ENCODE measurements around the gene POLD2. TPM values are rescaled to one million over a fixed set of nuclear protein-coding genes. Genes with fewer than 3 reads are reported as not detected.

The POLD2 gene
- total and polyA plus RNA-seq, 2 of the 13 experiments (the other 11 are each of a cell fraction or from before 2014, with no cell fraction given) = 87.6 to 95.1 TPM

GRCh38 chr7:44167920-44168319, 44.6 kb upstream of the POLD2 start:
- FAIRE-seq (no peak), DNase-seq (ENCODE audit: low spot score) (no peak), ATAC-seq (no peak)
- no peak overlapping the region for H2AFZ ChIP-seq (ENCODE audit: low read length)
- peaks cover 0 to 3% of the 10 kb centered on the region in 2 experiments; a peak in 2 of 5 replicates for H3K27me3 ChIP-seq (ENCODE audit: control insufficient read depth in 1 of 2, insufficient read depth in 2 of 2, low read length in 2 of 2)
- CTCF ChIA-PET (ENCODE audit: low intra/inter-chr PET ratio, low total read pairs) = no interaction called here
- H3K36me3 ChIP-seq (replicated peaks in 1 of 2; ENCODE audit: control insufficient read depth in 1 of 2, insufficient read depth in 2 of 2, low read length in 2 of 2) = no peaks in the 10 kb centered on the region
- TF ChIP-seq, protein P1, sequence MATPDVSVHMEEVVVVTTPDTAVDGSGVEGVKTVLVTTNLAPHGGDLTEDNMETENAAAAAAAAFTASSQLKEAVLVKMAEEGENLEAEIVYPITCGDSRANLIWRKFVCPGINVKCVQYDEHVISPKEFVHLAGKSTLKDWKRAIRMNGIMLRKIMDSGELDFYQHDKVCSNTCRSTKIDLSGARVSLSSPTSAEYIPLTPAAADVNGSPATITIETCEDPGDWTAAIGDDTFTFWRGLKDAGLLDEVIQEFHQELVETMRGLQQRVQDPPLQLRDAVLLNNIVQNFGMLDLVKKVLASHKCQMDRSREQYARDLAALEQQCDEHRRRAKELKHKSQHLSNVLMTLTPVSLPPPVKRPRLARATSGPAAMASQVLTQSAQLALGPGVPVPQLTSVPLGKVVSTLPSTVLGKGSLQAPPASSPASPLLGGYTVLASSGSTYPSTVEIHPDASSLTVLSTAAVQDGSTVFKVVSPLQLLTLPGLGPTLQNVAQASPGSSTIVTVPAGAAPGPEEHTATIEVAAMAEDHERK (CRISPR knock-in tag; IDR thresholded peaks at IDR 0.05; ENCODE audit: low read depth) = no peak
- TF ChIP-seq HDAC1 (CRISPR knock-in tag; IDR thresholded peaks at IDR 0.05) (no peak), TCF7L2 (IDR thresholded peaks at IDR 0.05; ENCODE audit: low read depth, low read length) (no peak), ZNF776 (CRISPR knock-in tag; IDR thresholded peaks at IDR 0.05) (no peak), ZNF136 (CRISPR knock-in tag; IDR thresholded peaks at IDR 0.05; ENCODE audit: low read depth) (no peak), SCMH1 (CRISPR knock-in tag; IDR thresholded peaks at IDR 0.05; ENCODE audit: borderline replicate concordance) (no peak), ZNF496 (CRISPR knock-in tag; IDR thresholded peaks at IDR 0.05; ENCODE audit: insufficient replicate concordance) (no peak), MYC (CRISPR knock-in tag; IDR thresholded peaks at IDR 0.05; ENCODE audit: borderline replicate concordance) (no peak), SNAI1 (CRISPR knock-in tag; IDR thresholded peaks at IDR 0.05; ENCODE audit: borderline replicate concordance) (no peak), FOXK2 (IDR thresholded peaks at IDR 0.05) (no peak), MLXIP (CRISPR knock-in tag; IDR thresholded peaks at IDR 0.05; ENCODE audit: borderline replicate concordance) (no peak), ZMYM3 (CRISPR knock-in tag; IDR thresholded peaks at IDR 0.05) (no peak), SP140L (CRISPR knock-in tag; IDR thresholded peaks at IDR 0.05; ENCODE audit: borderline replicate concordance) (no peak), PITX1 (CRISPR knock-in tag; IDR thresholded peaks at IDR 0.05) (no peak), ZNF333 (CRISPR knock-in tag; IDR thresholded peaks at IDR 0.05; ENCODE audit: borderline replicate concordance) (no peak)
- TF ChIP-seq, protein P2, sequence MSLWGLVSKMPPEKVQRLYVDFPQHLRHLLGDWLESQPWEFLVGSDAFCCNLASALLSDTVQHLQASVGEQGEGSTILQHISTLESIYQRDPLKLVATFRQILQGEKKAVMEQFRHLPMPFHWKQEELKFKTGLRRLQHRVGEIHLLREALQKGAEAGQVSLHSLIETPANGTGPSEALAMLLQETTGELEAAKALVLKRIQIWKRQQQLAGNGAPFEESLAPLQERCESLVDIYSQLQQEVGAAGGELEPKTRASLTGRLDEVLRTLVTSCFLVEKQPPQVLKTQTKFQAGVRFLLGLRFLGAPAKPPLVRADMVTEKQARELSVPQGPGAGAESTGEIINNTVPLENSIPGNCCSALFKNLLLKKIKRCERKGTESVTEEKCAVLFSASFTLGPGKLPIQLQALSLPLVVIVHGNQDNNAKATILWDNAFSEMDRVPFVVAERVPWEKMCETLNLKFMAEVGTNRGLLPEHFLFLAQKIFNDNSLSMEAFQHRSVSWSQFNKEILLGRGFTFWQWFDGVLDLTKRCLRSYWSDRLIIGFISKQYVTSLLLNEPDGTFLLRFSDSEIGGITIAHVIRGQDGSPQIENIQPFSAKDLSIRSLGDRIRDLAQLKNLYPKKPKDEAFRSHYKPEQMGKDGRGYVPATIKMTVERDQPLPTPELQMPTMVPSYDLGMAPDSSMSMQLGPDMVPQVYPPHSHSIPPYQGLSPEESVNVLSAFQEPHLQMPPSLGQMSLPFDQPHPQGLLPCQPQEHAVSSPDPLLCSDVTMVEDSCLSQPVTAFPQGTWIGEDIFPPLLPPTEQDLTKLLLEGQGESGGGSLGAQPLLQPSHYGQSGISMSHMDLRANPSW (CRISPR knock-in tag; IDR thresholded peaks at IDR 0.05; ENCODE audit: borderline replicate concordance) = no peak
- no peaks in the 10 kb centered on the region for H4K20me1 ChIP-seq (ENCODE audit: insufficient read depth, low read length)
- no peaks in the 10 kb centered on the region for H3K4me1 ChIP-seq (ENCODE audit: insufficient read depth, low read length)
- no peak overlapping the region for H3K4me3 ChIP-seq (replicated peaks in 1 of 3; ENCODE audit: insufficient read depth in 1 of 3, low read depth in 2 of 3, low read length in 3 of 3)
- in situ Hi-C loops (cut with HindIII; ENCODE audit: extremely low pct_ligation_motif_present, low pct_unique_long_range_greater_than_20kb) (no loop called here), intact Hi-C loops (cut with micrococcal nuclease; ENCODE audit: unreplicated experiment) (no loop called here)
- no peaks in the 10 kb centered on the region for H3K79me2 ChIP-seq (ENCODE audit: insufficient read depth, low read length)
- no peak overlapping the region for H3K4me2 ChIP-seq (ENCODE audit: low read depth, low read length)
- BruUV-seq (replicated peaks) = no TSS peak
- POLR2A ChIA-PET = no interaction called here
- H3K9ac ChIP-seq (ENCODE audit: insufficient read depth, low read depth, low read length) = no peak overlapping the region
- H3K9me3 ChIP-seq (ENCODE audit: low read length) = no peaks in the 10 kb centered on the region
- no peak overlapping the region for H3K27ac ChIP-seq (ENCODE audit: extremely low read length, insufficient read depth, low read length)
